HepG2 (cell line): ENCODE data around the gene ATG2B. TPM values are rescaled to one million over a fixed set of nuclear protein-coding genes. Genes with fewer than 3 reads are reported as not detected.

Experiments
- ATAC-seq: fragments of 200-7000 bp; cut with Tn5 transposase; 3 replicates; pipeline ENCODE4 v1.9.1; 2020; ENCODE audit warnings: mild to moderate bottlenecking, moderate library complexity
- BruUV-seq: library from RNA; stranded (reverse); fragments of 400-500 nt; replicated peaks from 2 replicates; lab custom pipeline; 2021; lab: Mats Ljungman, UMichigan
- CTCF ChIA-PET: fragments of 300-600 bp; formaldehyde crosslinking; extraction: SDS; loops from one replicate; lab custom pipeline; 2021; ENCODE audit warnings: low total read pairs, inconsistent platforms, low intra/inter-chr PET ratio; lab: Yijun Ruan, JAX
- POLR2A ChIA-PET: fragments of 350-600 bp; sonication (Branson Sonifier 250); formaldehyde crosslinking; loops from one replicate; lab custom pipeline; 2020; ENCODE audit warnings: antibody characterized with exemption, inconsistent platforms; lab: Yijun Ruan, JAX
- DNase-seq: peaks from one replicate; pipeline ENCODE4 v3.0.0-alpha.2; 2015; ENCODE audit warnings: low spot score
- FAIRE-seq: peaks from 3 replicates; lab custom pipeline; 2011; peaks lifted over from hg19 to GRCh38; lab: Jason Lieb, UNC
- H2AFZ ChIP-seq: one replicate; pipeline ENCODE4 v1.6.1; 2011; ENCODE audit warnings: low read length, inconsistent platforms
- H3K27ac ChIP-seq: fragments of 300-600 bp; 3 replicates; pipeline ENCODE4 v1.8.0; 2011; ENCODE audit warnings: mixed run types, mild to moderate bottlenecking, mixed read lengths, low read length, inconsistent platforms; ENCODE audit not compliant: insufficient read depth; ENCODE audit errors: extremely low read length
- H3K27me3 ChIP-seq, 2 experiments: fragments of 200-600 bp in 1 of 2; 2 replicates in 1 of 2; 3 replicates in 1 of 2; pipeline versions ENCODE4 v1.6.0 to v1.8.0; 2011; ENCODE audit warnings: low read length in 2 of 2, mild to moderate bottlenecking in 2 of 2, moderate library complexity in 2 of 2, inconsistent platforms in 1 of 2; ENCODE audit not compliant: insufficient read depth in 2 of 2, control insufficient read depth in 1 of 2
- H3K36me3 ChIP-seq, 2 experiments: fragments of 200-600 bp in 1 of 2; replicated peaks in 1 of 2; 2 replicates in 1 of 2; 3 replicates in 1 of 2; pipeline versions ENCODE4 v1.5.1 to v1.8.0; 2011; ENCODE audit warnings: low read length in 2 of 2, inconsistent platforms in 1 of 2; ENCODE audit not compliant: insufficient read depth in 2 of 2, control insufficient read depth in 1 of 2
- H3K4me1 ChIP-seq: 2 replicates; pipeline ENCODE4 v1.5.1; 2012; ENCODE audit warnings: low read length, inconsistent platforms; ENCODE audit not compliant: insufficient read depth
- H3K4me2 ChIP-seq: 2 replicates; pipeline ENCODE4 v1.6.0; 2011; ENCODE audit warnings: low read depth, low read length, inconsistent platforms
- H3K4me3 ChIP-seq, 3 experiments: fragments of 200-600 bp in 1 of 3; sonication (generic), shearing (Covaris generic) in 1 of 3; replicated peaks in 1 of 3; 2 replicates each; pipeline ENCODE4 v1.5.1; 2011 to 2016; ENCODE audit warnings: low read length in 3 of 3, inconsistent platforms in 2 of 3, low read depth in 2 of 3, mild to moderate bottlenecking in 2 of 3, control low read depth in 1 of 3, mixed read lengths in 1 of 3; ENCODE audit not compliant: insufficient read depth in 1 of 3
- H3K79me2 ChIP-seq: one replicate; pipeline ENCODE4 v1.6.1; 2011; ENCODE audit warnings: low read length, inconsistent platforms; ENCODE audit not compliant: insufficient read depth
- H3K9ac ChIP-seq: 2 replicates; pipeline ENCODE4 v1.6.0; 2011; ENCODE audit warnings: mild to moderate bottlenecking, low read depth, low read length, inconsistent platforms; ENCODE audit not compliant: insufficient read depth
- H3K9me3 ChIP-seq: 2 replicates; pipeline ENCODE4 v1.5.1; 2012; ENCODE audit warnings: mild to moderate bottlenecking, low read length
- H4K20me1 ChIP-seq: 2 replicates; pipeline ENCODE4 v1.6.0; 2011; ENCODE audit warnings: inconsistent platforms, mild to moderate bottlenecking, low read length, moderate library complexity; ENCODE audit not compliant: insufficient read depth
- ETV6 ChIP-seq: sonication (generic); formaldehyde crosslinking; conservative IDR thresholded peaks from 2 replicates; pipeline ENCODE4 v1.4.0; 2020; ENCODE audit warnings: missing genetic modification reagents
- MIXL1 ChIP-seq: IDR thresholded peaks from 2 replicates; pipeline ENCODE4 v1.6.1; 2016
- SNAPC2 ChIP-seq: sonication (generic); formaldehyde crosslinking; IDR thresholded peaks from 2 replicates; pipeline ENCODE4 v1.8.1; 2022; ENCODE audit warnings: mild to moderate bottlenecking, missing genetic modification reagents
- U2AF2 ChIP-seq: fragments of 200-400 bp; formaldehyde crosslinking; IDR thresholded peaks from 2 replicates; pipeline ENCODE4 v1.6.1; 2017; ENCODE audit warnings: low read depth, mild to moderate bottlenecking, low read length
- ZNF274 ChIP-seq: sonication (generic); formaldehyde crosslinking; IDR thresholded peaks from 2 replicates; pipeline ENCODE4 v1.5.1; 2020; ENCODE audit warnings: mild to moderate bottlenecking, missing genetic modification reagents
- ZNF510 ChIP-seq: sonication (generic); formaldehyde crosslinking; IDR thresholded peaks from 2 replicates; pipeline ENCODE4 v1.4.0; 2020; ENCODE audit warnings: low read depth, mild to moderate bottlenecking, missing genetic modification reagents
- ZNF564 ChIP-seq: sonication (generic); formaldehyde crosslinking; IDR thresholded peaks from 2 replicates; pipeline ENCODE4 v1.8.1; 2023; ENCODE audit warnings: mild to moderate bottlenecking, missing genetic modification reagents
- ZNF883 ChIP-seq: sonication (generic); formaldehyde crosslinking; IDR thresholded peaks from 2 replicates; pipeline ENCODE4 v1.5.1; 2020; ENCODE audit warnings: mild to moderate bottlenecking, missing genetic modification reagents; ENCODE audit errors: not compliant biosample characterization
- WGBS: methylation state at CpG from one replicate; pipeline ENCODE4 v1.1.6; 2017; ENCODE audit warnings: low lambda C conversion rate; 5-methylcytosine and 5-hydroxymethylcytosine counted together
- in situ Hi-C: cut with HindIII; loops from 2 replicates; pipeline ENCODE4 v1.10.0; 2017; ENCODE audit warnings: low pct_unique_long_range_greater_than_20kb; ENCODE audit not compliant: extremely low pct_ligation_motif_present
- intact Hi-C: fragments of 100-400 bp; cut with micrococcal nuclease; formaldehyde crosslinking; loops from one replicate; pipeline ENCODE4 v1.10.0; 2022; ENCODE audit not compliant: unreplicated experiment
- polyA plus RNA-seq, 8 experiments: library from polyadenylated mRNA; depleted of rRNA in 3 of 8; stranded (reverse) in 7 of 8; unstranded in 1 of 8; fragments of >200 nt; fragmentation: Illumina TruSeq in 4 of 8; extraction: Trizol in 4 of 8; gene quantifications; 2 replicates each; pipeline versions ENCODE4 v1.2.1 to v1.2.3, GENCODE V29; 2011 to 2016; ENCODE audit warnings: low read depth in 4 of 8, missing spikeins in 1 of 8, mixed read lengths in 1 of 8; ENCODE audit not compliant: insufficient read depth in 1 of 8
- small RNA-seq, 3 experiments: library from RNA; depleted of rRNA; stranded (forward); fragments of <200 nt; gene quantifications; one replicate each; pipeline ENCODE3, GENCODE V24; 2012; ENCODE audit warnings: low read depth in 2 of 3, low replicate concordance in 1 of 3; ENCODE audit not compliant: insufficient read length in 3 of 3, insufficient read depth in 2 of 3
- total RNA-seq, 5 experiments: library from RNA; depleted of rRNA; stranded (reverse); fragments of >200 nt; fragmentation: Illumina TruSeq; extraction: Trizol; gene quantifications; 2 replicates each; pipeline ENCODE4 v1.2.3, GENCODE V29; 2016; ENCODE audit warnings: low read depth in 1 of 5
- TF ChIP-seq, protein P1 (sequence below): IDR thresholded peaks from 2 replicates; pipeline ENCODE4 v1.6.1; 2016; ENCODE audit warnings: missing compliant biosample characterization, missing genetic modification reagents, borderline replicate concordance

The ATG2B gene
- total and polyA plus RNA-seq, 2 of the 13 experiments (the other 11 are each of a cell fraction or from before 2014, with no cell fraction given), result 7.4 to 7.5 TPM

DNA sequence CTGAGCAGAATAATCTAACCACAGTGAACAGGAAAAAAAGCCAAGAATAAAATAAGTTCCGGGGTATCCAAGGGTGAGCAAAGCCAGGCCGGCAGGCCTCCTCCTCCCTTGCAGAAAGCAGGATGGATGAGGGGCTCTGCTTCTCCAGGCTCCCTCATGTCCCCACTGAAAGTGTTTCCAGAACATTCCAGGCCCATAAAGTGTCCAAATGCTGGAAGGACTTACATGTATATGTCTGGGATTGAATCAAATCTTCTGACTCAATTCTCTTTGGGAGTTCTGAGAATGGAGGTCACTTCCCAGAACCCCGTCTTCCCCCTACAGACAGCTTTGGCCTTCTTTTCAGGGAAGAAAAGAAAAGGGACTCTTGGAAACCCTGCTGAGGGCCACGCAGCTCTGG lies 132.1 kb downstream of the ATG2B start:
- H3K9me3 ChIP-seq, result no peaks in the 10 kb centered on the region
- no peaks in the 10 kb centered on the region for H4K20me1 ChIP-seq
- H3K79me2 ChIP-seq, result no peaks in the 10 kb centered on the region
- no peak for DNase-seq
- TF ChIP-seq, protein P1, sequence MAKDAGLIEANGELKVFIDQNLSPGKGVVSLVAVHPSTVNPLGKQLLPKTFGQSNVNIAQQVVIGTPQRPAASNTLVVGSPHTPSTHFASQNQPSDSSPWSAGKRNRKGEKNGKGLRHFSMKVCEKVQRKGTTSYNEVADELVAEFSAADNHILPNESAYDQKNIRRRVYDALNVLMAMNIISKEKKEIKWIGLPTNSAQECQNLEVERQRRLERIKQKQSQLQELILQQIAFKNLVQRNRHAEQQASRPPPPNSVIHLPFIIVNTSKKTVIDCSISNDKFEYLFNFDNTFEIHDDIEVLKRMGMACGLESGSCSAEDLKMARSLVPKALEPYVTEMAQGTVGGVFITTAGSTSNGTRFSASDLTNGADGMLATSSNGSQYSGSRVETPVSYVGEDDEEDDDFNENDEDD (CRISPR knock-in tag), result no peak
- TF ChIP-seq SNAPC2 (CRISPR knock-in tag) (no peak), ZNF883 (CRISPR knock-in tag) (no peak), ZNF274 (no peak), ZNF564 (CRISPR knock-in tag) (no peak)
- TF ChIP-seq, all 625 proteins: peak for 0
- Histone ChIP-seq H3K9ac (no peak overlapping the region), H3K27me3 (peaks cover 0 to 14% of the 10 kb centered on the region in 2 experiments; a peak in 2 of 5 replicates), H3K27ac (no peak overlapping the region), H3K4me2 (no peak overlapping the region), H2AFZ (no peak overlapping the region), H3K36me3 (no peaks in the 10 kb centered on the region), H3K4me1 (no peaks in the 10 kb centered on the region), H3K4me3 (no peak overlapping the region)
- no peak for FAIRE-seq
- intact Hi-C loops, result no loop called here
- in situ Hi-C loops, result no loop called here
- no peak for ATAC-seq
- BruUV-seq, result no TSS peak
- POLR2A ChIA-PET, result no interaction called here
- CTCF ChIA-PET, result no interaction called here
- 58% methylated on average over 4 of the region's 4 CpGs for WGBS

DNA sequence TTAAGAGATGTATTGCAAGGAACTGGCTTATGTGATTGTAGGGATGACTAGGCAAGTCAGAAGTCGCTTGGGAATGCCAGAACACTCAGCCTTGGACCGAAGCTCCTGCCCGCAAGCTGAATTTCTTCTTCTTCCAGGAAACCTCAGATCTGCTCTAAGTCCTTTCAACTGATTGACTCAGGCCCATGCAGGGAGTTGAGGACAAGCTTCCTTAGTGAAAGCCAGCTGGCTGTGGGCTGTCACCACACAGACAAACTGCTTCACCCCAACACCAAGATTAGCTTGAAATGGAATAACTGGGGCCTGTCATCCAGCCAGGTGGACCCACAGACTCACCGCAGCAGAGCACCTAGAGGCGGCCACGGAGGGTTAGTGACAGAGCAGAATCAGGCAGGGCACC lies 133.8 kb downstream of the ATG2B start:
- WGBS, result 51% methylated on average over 6 of the region's 6 CpGs
- no peaks in the 10 kb centered on the region for H3K9me3 ChIP-seq
- TF ChIP-seq U2AF2 (no peak), ETV6 (CRISPR knock-in tag) (no peak), MIXL1 (no peak), ZNF510 (no peak)
- peaks cover 0 to 14% of the 10 kb centered on the region in 2 experiments; a peak in 2 of 5 replicates for H3K27me3 ChIP-seq
- H3K36me3 ChIP-seq, result no peaks in the 10 kb centered on the region
- H3K9ac ChIP-seq, result no peak overlapping the region
- ChIA-PET POLR2A (no interaction called here), CTCF (no interaction called here)
- intact Hi-C loops (no loop called here), in situ Hi-C loops (no loop called here)
- no peaks in the 10 kb centered on the region for H3K4me1 ChIP-seq
- no peak overlapping the region for H3K4me2 ChIP-seq
- no TSS peak for BruUV-seq
- DNase-seq (no peak), FAIRE-seq (no peak), ATAC-seq (no peak)
- no peaks in the 10 kb centered on the region for H4K20me1 ChIP-seq
- H3K79me2 ChIP-seq, result no peaks in the 10 kb centered on the region
- H2AFZ ChIP-seq, result no peak overlapping the region
- H3K27ac ChIP-seq, result no peak overlapping the region
- H3K4me3 ChIP-seq, result no peak overlapping the region

Small RNA genes lying within 50 kb of the gene (small RNA-seq; reads per million reads assigned to genes)
- gene RNU2-33P, result 0 to 3.9 (median 0.61) reads per million in 3 experiments

Other genes with a start within 250 kb of the ATG2B start
- gene BDKRB2, start 158.5 kb downstream of the ATG2B start, total RNA-seq (2016; rRNA removed; fragmentation: Illumina TruSeq; extraction: Trizol), result not detected in 2 replicates
- gene BDKRB2, start 158.5 kb downstream of the ATG2B start, polyA plus RNA-seq (2011; rRNA removed), result 0.03 TPM in 2 replicates
- gene BDKRB1, start 107.1 kb downstream of the ATG2B start, total RNA-seq (2016; rRNA removed; fragmentation: Illumina TruSeq; extraction: Trizol), result not detected in 2 replicates
- gene BDKRB1, start 107.1 kb downstream of the ATG2B start, polyA plus RNA-seq (2011; rRNA removed), result 0.05 TPM in 1 of 2 replicates, not detected in the other
- 27.3 and 52.3 TPM in 2 replicates for gene GSKIP, start 185 bp upstream of the ATG2B start, total RNA-seq (2016; rRNA removed; fragmentation: Illumina TruSeq; extraction: Trizol)
- gene GSKIP, start 185 bp upstream of the ATG2B start, polyA plus RNA-seq (2011; rRNA removed), result 9.6 and 12.5 TPM in 2 replicates
- gene AK7, start 28.8 kb upstream of the ATG2B start, total RNA-seq (2016; rRNA removed; fragmentation: Illumina TruSeq; extraction: Trizol), result 0.48 and 0.93 TPM in 2 replicates
- 0.45 and 0.46 TPM in 2 replicates for gene AK7, start 28.8 kb upstream of the ATG2B start, polyA plus RNA-seq (2011; rRNA removed)
- 103 and 179 TPM in 2 replicates for gene PAPOLA, start 139.0 kb upstream of the ATG2B start, total RNA-seq (2016; rRNA removed; fragmentation: Illumina TruSeq; extraction: Trizol)
- gene PAPOLA, start 139.0 kb upstream of the ATG2B start, polyA plus RNA-seq (2011; rRNA removed), result 127 and 151 TPM in 2 replicates